Melanocyte of skin (primary cell): ENCODE results near the gene RGL2. TPM values are rescaled to one million over a fixed set of nuclear protein-coding genes. Genes with fewer than 3 reads are reported as not detected.

Experiments used
- total RNA-seq, 2 donors: library from RNA; depleted of rRNA; stranded (reverse); fragments of >200 nt; gene quantifications; 2 replicates each; pipeline ENCODE4 v1.2.3, GENCODE V29; 2012

RGL2 gene, protein sequence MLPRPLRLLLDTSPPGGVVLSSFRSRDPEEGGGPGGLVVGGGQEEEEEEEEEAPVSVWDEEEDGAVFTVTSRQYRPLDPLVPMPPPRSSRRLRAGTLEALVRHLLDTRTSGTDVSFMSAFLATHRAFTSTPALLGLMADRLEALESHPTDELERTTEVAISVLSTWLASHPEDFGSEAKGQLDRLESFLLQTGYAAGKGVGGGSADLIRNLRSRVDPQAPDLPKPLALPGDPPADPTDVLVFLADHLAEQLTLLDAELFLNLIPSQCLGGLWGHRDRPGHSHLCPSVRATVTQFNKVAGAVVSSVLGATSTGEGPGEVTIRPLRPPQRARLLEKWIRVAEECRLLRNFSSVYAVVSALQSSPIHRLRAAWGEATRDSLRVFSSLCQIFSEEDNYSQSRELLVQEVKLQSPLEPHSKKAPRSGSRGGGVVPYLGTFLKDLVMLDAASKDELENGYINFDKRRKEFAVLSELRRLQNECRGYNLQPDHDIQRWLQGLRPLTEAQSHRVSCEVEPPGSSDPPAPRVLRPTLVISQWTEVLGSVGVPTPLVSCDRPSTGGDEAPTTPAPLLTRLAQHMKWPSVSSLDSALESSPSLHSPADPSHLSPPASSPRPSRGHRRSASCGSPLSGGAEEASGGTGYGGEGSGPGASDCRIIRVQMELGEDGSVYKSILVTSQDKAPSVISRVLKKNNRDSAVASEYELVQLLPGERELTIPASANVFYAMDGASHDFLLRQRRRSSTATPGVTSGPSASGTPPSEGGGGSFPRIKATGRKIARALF
- total RNA-seq, result 10 to 100 TPM; 19.0 to 23.1 TPM

DNA sequence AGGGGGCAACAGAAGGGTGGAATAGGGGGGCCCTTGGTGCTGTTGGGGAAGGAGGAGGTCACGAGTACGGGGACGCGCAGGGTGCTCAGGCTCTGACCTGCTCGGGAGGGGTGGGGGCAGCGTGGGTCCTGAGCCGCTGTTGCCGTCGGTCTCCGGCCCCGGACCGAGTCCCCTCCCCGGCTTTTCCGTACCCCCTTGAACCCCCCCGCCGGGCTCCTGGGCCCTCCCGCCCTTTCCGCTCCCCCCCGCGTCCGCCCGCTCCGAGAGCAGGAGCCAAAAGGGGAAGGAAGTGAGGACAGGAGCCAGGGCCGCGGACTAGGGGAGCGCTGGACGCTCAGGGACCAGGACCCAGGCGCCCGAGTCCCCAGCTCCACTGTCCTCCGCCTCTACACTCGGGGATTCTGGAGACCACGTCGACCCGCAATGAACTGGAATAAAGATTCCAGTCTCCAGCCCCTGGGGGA is at the start of gene RGL2:
Gene RGL2 (minus strand): TSS at position 170 of the 464 bp plus-strand sequence. CDS start 332 bp downstream, outside the sequence.

DNA sequence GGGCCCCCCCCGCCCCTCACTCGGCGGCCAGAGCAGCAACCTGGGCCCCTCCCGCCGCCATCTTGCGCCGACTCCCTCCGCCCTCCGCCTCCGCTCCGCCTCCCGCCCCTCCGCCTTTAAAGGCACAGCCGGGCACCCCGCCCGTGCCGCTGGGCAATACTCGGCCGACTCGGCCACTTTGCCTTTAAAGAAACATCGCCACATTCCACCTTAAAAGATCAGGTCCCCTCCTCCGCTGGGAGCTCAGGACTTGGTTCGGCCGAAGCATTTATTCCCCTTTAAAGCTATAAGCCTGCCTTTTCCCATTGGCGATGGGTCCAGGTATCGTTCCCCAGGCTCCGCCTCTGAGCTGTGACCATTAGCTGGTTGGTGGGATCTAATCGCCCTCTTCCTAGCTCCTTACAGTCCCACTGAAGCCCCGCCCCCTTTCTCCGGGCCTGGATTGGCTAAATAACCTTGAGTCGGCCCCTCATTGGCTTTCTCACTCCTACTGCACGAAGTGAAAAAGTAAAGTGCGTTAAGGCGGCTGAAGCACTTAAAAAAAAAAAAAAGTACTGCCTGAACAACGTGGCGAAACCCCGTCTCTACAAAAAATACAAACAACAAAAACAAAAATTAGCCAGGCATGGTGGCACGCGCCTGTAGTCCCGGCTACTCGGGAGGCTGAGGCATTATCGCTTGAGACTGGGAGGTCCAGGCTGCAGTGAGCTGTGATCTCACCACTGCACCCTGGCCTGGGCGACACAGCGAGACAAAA is 19.1 kb upstream of the RGL2 start, which contains the start of gene ZBTB22:
Gene ZBTB22 (minus strand): TSS at position 76 of the 757 bp plus-strand sequence. CDS start 828 bp downstream, outside the sequence.

DNA sequence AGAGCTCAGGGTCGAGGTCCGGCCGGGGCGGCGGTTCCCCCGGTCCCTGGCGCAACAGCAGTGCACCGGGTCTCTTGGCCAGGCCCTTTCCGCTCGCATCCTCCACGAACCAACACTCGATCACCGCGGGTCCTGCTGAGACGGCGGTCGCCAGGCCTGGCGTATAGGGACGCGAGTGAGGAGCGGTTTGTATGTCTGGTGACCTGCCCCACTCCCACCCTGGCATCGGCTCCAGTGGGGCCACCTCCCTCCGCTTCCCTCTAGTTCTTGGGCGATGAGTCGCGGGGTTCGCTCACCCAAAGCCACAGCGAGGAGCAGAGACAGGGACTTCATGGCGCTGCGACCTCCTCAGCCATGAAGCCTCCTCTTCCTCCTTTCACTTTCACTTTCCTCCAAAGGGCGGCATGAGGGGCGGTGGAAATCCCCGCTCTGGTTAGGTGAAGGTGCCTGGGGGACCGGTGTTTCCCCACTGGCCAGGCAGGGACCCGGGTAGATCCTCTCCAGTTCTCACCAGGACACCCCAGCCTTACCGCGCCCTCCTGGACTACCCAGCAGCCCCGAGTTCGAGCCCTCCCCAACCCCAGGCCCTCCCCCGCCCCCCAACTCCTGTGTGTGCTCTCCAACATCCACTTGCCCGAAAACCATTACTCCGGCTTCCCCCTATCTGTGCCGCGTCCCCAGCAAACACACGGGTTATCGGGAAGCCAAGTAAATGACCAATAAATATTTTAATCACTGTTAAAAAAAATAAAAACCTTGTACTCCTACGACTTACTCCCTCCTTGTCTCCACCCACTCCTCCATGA is 15.2 kb upstream of the RGL2 start, which contains the start of gene TAPBP:
Gene TAPBP (minus strand): TSS at position 370 of the 806 bp plus-strand sequence. CDS start 37 bp downstream, at position 333.

GRCh38 chr6:33288921-33289783 is 9.6 kb downstream of the RGL2 start, which contains the start of the genes PFDN6 and WDR46:
TSS of gene PFDN6 (plus strand) at chr6:33289601. CDS start at chr6:33289857, 256 bp downstream.
TSS of gene WDR46 (minus strand) at chr6:33289239. CDS start at chr6:33289170, 69 bp downstream.

GRCh38 chr6:33276864-33277662 is 21.7 kb downstream of the RGL2 start, which contains the start of gene B3GALT4:
TSS of gene B3GALT4 (plus strand) at chr6:33277123. CDS start at chr6:33277420, 297 bp downstream.

GRCh38 chr6:33271468-33272274 is 27.1 kb downstream of the RGL2 start, which contains the start of the genes RPS18 and VPS52:
TSS of gene RPS18 (plus strand) at chr6:33272075. CDS start at chr6:33272120, 45 bp downstream.
TSS of gene VPS52 (minus strand) at chr6:33271876. CDS start at chr6:33271675, 201 bp downstream.

Other genes with a start within 250 kb of the RGL2 start
- 10 to 100 TPM; 39.2 to 42.0 TPM for gene HLA-DPA1, start 225.3 kb downstream of the RGL2 start, total RNA-seq
- gene HLA-DPB1, start 223.0 kb downstream of the RGL2 start, total RNA-seq, result 1 to 10 TPM; 7.2 to 9.7 TPM
- under 1 TPM in 1 of 2 donors, not detected in 1; 0.34 TPM for gene COL11A2, start 106.5 kb downstream of the RGL2 start, total RNA-seq
- gene RXRB, start 98.3 kb downstream of the RGL2 start, total RNA-seq, result 10 to 100 TPM in 1 of 2 donors, 1 to 10 TPM in 1; 8.7 to 13.8 TPM
- 10 to 100 TPM; 45.4 to 58.3 TPM for gene SLC39A7, start 98.1 kb downstream of the RGL2 start, total RNA-seq
- 1 to 10 TPM; 4.3 to 6.5 TPM for gene HSD17B8, start 94.3 kb downstream of the RGL2 start, total RNA-seq
- gene RING1, start 90.4 kb downstream of the RGL2 start, total RNA-seq, result 10 to 100 TPM; 23.6 to 25.8 TPM
- gene VPS52, start 27.1 kb downstream of the RGL2 start, total RNA-seq, result 10 to 100 TPM; 38.3 to 41.0 TPM
- gene RPS18, start 26.9 kb downstream of the RGL2 start, total RNA-seq, result 1,000 to 10,000 TPM; 1,205 to 1,781 TPM
- 1 to 10 TPM; 3.7 to 7.6 TPM for gene B3GALT4, start 21.8 kb downstream of the RGL2 start, total RNA-seq
- 10 to 100 TPM; 68.5 to 92.6 TPM for gene WDR46, start 9.7 kb downstream of the RGL2 start, total RNA-seq
- gene PFDN6, start 9.3 kb downstream of the RGL2 start, total RNA-seq, result 10 to 100 TPM; 32.7 to 58.3 TPM
- gene TAPBP, start 15.1 kb upstream of the RGL2 start, total RNA-seq, result 100 to 1,000 TPM; 120 to 228 TPM
- 10 to 100 TPM in 1 of 2 donors, 1 to 10 TPM in 1; 7.7 to 12.7 TPM for gene ZBTB22, start 18.8 kb upstream of the RGL2 start, total RNA-seq
- gene DAXX, start 24.0 kb upstream of the RGL2 start, total RNA-seq, result 10 to 100 TPM; 28.9 to 45.6 TPM
- 10 to 100 TPM; 32.0 to 59.6 TPM for gene KIFC1, start 92.9 kb upstream of the RGL2 start, total RNA-seq
- gene PHF1, start 112.1 kb upstream of the RGL2 start, total RNA-seq, result 10 to 100 TPM; 11.7 to 16.5 TPM
- gene CUTA, start 119.2 kb upstream of the RGL2 start, total RNA-seq, result 100 to 1,000 TPM; 139 to 144 TPM
- gene SYNGAP1, start 121.1 kb upstream of the RGL2 start, total RNA-seq, result 1 to 10 TPM; 4.8 to 5.3 TPM
- 1 to 10 TPM; 3.8 to 7.3 TPM for gene ZBTB9, start 155.6 kb upstream of the RGL2 start, total RNA-seq